Measurements from ENCODE around the gene FSTL4. TPM values are rescaled to one million over a fixed set of nuclear protein-coding genes. Genes with fewer than 3 reads are reported as not detected.

Gene FSTL4
- total RNA-seq, 2 experiments from 2014 or later: not detected

DNA sequence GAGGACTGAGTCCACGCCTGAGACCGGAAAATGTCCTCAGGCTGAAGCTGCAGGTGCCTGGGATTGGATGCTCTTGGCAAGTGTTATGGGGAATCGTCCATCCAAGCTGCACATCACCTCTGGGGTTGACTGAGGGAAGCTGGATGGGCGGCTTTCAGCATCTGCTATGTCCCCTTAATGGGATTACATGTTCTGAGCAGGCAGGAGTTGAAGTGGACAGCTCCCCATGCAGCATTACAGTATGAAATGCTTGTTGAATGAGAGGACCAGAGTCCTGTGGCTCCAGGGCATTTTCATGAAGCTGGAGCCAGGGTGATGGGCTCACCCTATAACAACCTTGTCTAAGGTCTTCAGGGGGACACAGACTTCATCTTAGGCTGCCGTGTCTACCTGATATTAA is 289.6 kb downstream of the FSTL4 start:
- no peak overlapping the region for H2AFZ ChIP-seq (ENCODE audit: low read length)
- TF ChIP-seq, protein P1, sequence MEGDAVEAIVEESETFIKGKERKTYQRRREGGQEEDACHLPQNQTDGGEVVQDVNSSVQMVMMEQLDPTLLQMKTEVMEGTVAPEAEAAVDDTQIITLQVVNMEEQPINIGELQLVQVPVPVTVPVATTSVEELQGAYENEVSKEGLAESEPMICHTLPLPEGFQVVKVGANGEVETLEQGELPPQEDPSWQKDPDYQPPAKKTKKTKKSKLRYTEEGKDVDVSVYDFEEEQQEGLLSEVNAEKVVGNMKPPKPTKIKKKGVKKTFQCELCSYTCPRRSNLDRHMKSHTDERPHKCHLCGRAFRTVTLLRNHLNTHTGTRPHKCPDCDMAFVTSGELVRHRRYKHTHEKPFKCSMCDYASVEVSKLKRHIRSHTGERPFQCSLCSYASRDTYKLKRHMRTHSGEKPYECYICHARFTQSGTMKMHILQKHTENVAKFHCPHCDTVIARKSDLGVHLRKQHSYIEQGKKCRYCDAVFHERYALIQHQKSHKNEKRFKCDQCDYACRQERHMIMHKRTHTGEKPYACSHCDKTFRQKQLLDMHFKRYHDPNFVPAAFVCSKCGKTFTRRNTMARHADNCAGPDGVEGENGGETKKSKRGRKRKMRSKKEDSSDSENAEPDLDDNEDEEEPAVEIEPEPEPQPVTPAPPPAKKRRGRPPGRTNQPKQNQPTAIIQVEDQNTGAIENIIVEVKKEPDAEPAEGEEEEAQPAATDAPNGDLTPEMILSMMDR (conservative IDR thresholded peaks at IDR 0.05; ENCODE audit: low read length): no peak
- TF ChIP-seq EZH2phosphoT487 (IDR thresholded peaks at IDR 0.05; ENCODE audit: borderline replicate concordance, low read depth, low read length): no peak
- no TSS peak for BruUV-seq (replicated peaks)
- POLR2A ChIA-PET: interaction anchor here (1.1 kb wide), 1 partner anchor 10 kb away, joined by 3 read pairs; no protein-coding TSS in a partner anchor
- no peaks in the 10 kb centered on the region for H3K36me3 ChIP-seq (ENCODE audit: insufficient read depth, low read length)
- no peaks in the 10 kb centered on the region for H3K9me2 ChIP-seq (ENCODE audit: insufficient read depth, low read length)
- no peak for DNase-seq (ENCODE audit: low spot score)
- H3K4me3 ChIP-seq (ENCODE audit: low read depth, low read length, poor library complexity, severe bottlenecking): no peak overlapping the region
- no peak overlapping the region for H3K4me2 ChIP-seq (ENCODE audit: low read length)
- intact Hi-C loops (cut with micrococcal nuclease; ENCODE audit: unreplicated experiment): no loop called here
- no peaks in the 10 kb centered on the region for H4K20me1 ChIP-seq (ENCODE audit: insufficient read depth, low read length)
- CTCF ChIA-PET (ENCODE audit: unreplicated experiment): no interaction called here
- no peaks in the 10 kb centered on the region for H3K79me2 ChIP-seq (ENCODE audit: insufficient read depth, low read depth, low read length)
- H3K9me3 ChIP-seq (ENCODE audit: low read length): no peaks in the 10 kb centered on the region
- no peaks in the 10 kb centered on the region for H3K4me1 ChIP-seq (ENCODE audit: insufficient read depth, low read length, poor library complexity, severe bottlenecking)
- H3K27ac ChIP-seq (ENCODE audit: low read depth, low read length, poor library complexity, severe bottlenecking): no peak overlapping the region

DNA sequence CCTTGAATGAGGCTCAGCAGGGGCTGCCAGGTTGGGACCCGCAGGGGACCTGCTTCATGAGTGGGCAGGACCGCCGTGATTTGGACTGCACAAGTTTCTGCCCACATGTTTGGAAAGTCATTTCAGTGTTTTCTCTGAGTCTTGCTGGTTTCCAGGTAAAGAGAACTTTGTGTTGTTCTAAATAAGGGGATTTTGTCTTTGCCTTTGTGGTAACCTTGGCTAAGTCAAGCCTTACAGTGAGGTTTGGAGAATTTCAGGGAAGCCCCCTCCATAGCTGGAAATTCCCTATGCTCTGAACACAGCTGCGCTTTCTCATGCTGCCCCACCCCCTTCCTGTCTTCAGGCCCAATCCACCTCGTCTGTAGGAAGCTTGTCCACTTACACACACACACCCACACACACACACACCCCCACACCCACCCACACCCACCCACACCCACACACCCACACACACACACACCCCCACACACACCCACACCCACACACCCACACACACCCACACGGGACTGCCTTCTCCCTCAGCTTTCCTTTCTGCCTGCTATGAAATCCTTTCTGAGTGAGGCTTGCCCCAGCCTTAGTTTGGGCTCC is 290.4 kb downstream of the FSTL4 start:
- no peak for DNase-seq (ENCODE audit: low spot score)

More for the DNA sequence above, 290.4 kb downstream of the FSTL4 start:
- H3K36me3 ChIP-seq (ENCODE audit: insufficient read depth, low read length): no peaks in the 10 kb centered on the region
- no peaks in the 10 kb centered on the region for H4K20me1 ChIP-seq (ENCODE audit: insufficient read depth, low read length)
- no peaks in the 10 kb centered on the region for H3K9me2 ChIP-seq (ENCODE audit: insufficient read depth, low read length)
- H3K4me2 ChIP-seq (ENCODE audit: low read length): no peak overlapping the region
- TF ChIP-seq, protein P1 (conservative IDR thresholded peaks at IDR 0.05; ENCODE audit: low read length): no peak
- TF ChIP-seq EZH2phosphoT487 (IDR thresholded peaks at IDR 0.05; ENCODE audit: borderline replicate concordance, low read depth, low read length): no peak
- intact Hi-C loops (cut with micrococcal nuclease; ENCODE audit: unreplicated experiment): no loop called here
- H3K27ac ChIP-seq (ENCODE audit: low read depth, low read length, poor library complexity, severe bottlenecking): no peak overlapping the region
- no peaks in the 10 kb centered on the region for H3K79me2 ChIP-seq (ENCODE audit: insufficient read depth, low read depth, low read length)
- no peak overlapping the region for H2AFZ ChIP-seq (ENCODE audit: low read length)
- no peak overlapping the region for H3K4me3 ChIP-seq (ENCODE audit: low read depth, low read length, poor library complexity, severe bottlenecking)
- BruUV-seq (replicated peaks): no TSS peak
- H3K9me3 ChIP-seq (ENCODE audit: low read length): no peaks in the 10 kb centered on the region
- H3K4me1 ChIP-seq (ENCODE audit: insufficient read depth, low read length, poor library complexity, severe bottlenecking): no peaks in the 10 kb centered on the region
- ChIA-PET POLR2A (interaction anchor here (1.1 kb wide), 1 partner anchor 9 kb away, joined by 3 read pairs; no protein-coding TSS in a partner anchor), CTCF (ENCODE audit: unreplicated experiment) (no interaction called here)
